ENCODE results near the gene HTRA2.

Gene HTRA2

DNA sequence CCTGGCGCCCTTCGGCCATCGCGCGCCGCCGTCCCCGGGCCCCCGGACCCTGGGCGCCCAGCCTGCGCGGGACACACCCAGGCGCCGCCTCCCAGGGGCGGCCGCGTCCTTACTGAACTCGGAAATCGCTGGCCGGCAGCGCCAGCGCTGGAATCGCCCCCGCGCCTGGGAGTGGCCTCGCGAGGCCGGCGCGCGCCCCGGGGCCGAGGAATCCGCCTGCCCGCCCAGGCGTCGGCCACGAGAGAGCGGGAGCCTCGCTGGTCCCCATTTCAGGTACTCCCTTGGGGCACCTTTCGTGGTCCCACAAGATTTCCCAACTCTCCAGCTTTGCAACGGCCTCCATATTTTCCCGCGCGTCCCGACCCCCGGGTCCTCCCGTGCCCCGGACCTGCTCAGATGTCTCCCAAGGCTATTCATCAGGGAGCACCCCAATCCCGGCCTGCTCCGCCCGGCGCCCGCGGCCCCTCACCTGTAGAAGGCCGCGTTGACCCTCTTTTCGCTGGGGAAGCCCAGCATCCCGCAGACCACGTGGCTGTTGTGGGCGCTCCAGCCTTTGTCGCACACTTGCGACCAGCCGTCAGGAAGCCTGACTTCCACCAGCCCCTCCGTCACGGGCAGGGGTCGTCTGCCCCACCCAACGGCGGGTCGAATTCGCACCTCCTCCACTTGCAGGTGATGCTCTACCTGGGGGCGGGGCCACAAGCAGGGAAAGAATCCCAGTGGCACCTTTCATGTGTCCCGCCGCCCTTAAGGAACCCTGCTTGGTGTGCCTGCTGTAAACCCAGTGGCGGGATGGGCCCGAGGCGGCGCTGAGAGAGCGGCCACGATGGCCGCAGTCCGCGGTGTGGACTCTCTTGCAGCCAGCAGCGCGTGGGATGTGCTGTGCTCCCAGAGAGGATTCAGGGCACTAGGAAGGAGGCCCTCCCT, 19.4 kb downstream of the HTRA2 start:
- Histone ChIP-seq H3K4me3 (ENCODE audit: low read depth, low read length) (peak overlapping the region; percentile 80), H3K27ac (peak overlapping the region; percentile 98), H3K36me3 (peaks cover 10% of the 10 kb centered on the region), H3K27me3 (ENCODE audit: insufficient read depth, low read depth, severe bottlenecking) (no peaks in the 10 kb centered on the region), H3K9me3 (ENCODE audit: severe bottlenecking) (no peaks in the 10 kb centered on the region)
- TF ChIP-seq, protein P1, sequence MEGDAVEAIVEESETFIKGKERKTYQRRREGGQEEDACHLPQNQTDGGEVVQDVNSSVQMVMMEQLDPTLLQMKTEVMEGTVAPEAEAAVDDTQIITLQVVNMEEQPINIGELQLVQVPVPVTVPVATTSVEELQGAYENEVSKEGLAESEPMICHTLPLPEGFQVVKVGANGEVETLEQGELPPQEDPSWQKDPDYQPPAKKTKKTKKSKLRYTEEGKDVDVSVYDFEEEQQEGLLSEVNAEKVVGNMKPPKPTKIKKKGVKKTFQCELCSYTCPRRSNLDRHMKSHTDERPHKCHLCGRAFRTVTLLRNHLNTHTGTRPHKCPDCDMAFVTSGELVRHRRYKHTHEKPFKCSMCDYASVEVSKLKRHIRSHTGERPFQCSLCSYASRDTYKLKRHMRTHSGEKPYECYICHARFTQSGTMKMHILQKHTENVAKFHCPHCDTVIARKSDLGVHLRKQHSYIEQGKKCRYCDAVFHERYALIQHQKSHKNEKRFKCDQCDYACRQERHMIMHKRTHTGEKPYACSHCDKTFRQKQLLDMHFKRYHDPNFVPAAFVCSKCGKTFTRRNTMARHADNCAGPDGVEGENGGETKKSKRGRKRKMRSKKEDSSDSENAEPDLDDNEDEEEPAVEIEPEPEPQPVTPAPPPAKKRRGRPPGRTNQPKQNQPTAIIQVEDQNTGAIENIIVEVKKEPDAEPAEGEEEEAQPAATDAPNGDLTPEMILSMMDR (IDR thresholded peaks at IDR 0.05; ENCODE audit: low read depth, low read length): no peak
- peak; percentile 86 for DNase-seq

DNA sequence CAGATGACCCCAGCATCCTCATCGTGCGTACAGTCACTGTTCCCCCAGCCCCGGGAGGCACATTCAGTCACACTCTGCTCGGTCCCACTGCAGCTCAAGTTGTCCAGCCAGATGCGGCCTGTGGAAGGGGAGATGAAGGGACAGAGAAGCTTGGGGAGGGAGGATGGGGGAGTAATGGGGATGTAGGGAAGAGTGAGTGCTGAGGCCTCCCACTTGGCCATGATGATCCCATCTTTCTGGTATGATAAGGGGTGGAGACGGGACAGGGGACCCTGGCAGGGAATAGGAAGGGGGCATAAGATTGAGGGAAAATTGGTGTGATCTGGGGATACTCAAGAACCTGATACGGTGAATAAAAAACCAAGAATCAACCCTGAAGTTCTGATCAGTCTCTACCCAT, 20.5 kb downstream of the HTRA2 start:
- no peaks in the 10 kb centered on the region for H3K27me3 ChIP-seq (ENCODE audit: insufficient read depth, low read depth, severe bottlenecking)
- H3K4me3 ChIP-seq (ENCODE audit: low read depth, low read length): peak overlapping the region; percentile 80
- peak overlapping the region; percentile 98 for H3K27ac ChIP-seq

DNA sequence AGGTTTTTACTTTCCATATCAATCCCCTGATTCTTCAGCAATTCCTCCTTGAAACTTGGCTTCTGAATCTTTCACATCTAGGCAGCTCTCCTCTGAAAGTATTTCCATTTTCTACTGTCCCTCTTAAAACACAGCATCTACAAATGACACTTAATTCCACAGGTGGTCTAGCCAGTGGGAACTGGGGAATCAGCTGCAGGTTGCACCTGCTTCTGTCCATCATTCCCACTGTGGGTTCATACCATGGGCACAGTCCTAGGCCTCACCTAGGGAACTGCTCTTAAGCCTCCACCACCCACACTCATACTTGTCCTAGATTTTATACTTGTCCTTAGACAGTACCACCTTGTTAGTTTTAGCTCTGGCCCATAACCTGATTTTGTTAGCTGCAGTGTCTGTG, 21.8 kb downstream of the HTRA2 start:
- no peak overlapping the region for H3K4me3 ChIP-seq (ENCODE audit: low read depth, low read length)
- H3K27me3 ChIP-seq (ENCODE audit: insufficient read depth, low read depth, severe bottlenecking): no peaks in the 10 kb centered on the region
- no peak overlapping the region for H3K27ac ChIP-seq
- peaks cover 14% of the 10 kb centered on the region for H3K36me3 ChIP-seq
- TF ChIP-seq, protein P1 (IDR thresholded peaks at IDR 0.05; ENCODE audit: low read depth, low read length): no peak
- no peak for DNase-seq
- no peaks in the 10 kb centered on the region for H3K9me3 ChIP-seq (ENCODE audit: severe bottlenecking)

More for the DNA sequence above, 20.5 kb downstream of the HTRA2 start:
- H3K9me3 ChIP-seq (ENCODE audit: severe bottlenecking): no peaks in the 10 kb centered on the region
- peaks cover 10% of the 10 kb centered on the region for H3K36me3 ChIP-seq
- TF ChIP-seq, protein P1 (IDR thresholded peaks at IDR 0.05; ENCODE audit: low read depth, low read length): no peak
- no peak for DNase-seq

DNA sequence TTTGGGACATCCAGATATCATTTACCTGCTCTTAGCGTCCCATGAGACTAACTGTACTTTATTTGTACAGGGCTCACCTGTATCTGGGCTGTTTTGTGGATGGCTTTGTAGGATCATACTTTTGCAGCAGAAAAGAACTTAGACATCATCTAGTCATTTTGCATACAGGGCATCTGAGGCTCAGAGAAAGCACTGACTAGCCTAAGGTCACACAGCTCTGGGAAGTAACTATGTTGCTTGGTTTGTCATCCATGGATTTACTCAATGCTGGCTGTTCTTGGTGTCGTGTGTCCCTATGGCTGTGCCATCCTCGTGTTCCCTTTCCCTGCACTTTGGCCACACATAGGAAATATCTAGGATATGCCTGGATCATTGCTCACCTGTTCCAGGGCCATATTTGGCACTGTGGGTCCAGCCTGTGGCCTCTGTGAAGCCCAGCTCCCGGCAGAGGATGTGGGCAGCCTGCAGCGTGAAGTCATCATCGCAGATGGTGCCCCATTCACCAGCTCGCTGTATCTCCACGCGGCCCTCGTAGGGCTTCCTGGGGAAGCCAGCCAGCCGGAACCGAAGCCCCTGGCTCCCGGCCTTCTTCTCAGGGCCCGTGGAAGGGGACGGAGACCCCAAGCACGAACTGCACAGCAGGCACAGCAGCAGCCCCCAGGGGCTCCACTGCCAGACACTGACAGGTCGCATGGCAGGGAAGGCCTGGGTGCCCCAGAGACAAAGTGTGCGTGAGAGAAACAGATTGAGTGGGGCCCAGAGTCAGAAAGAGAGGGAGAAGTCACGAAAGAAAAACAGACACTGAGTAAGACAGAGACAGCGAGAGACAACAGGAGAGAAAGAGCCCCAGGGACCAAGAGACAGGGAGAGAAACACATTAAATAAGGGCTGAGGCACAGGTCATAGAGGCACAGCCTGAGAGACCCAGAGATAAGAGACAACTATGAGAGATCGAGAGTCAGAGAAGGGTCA, 22.5 kb downstream of the HTRA2 start:
- no peak for DNase-seq
- H3K9me3 ChIP-seq (ENCODE audit: severe bottlenecking): no peaks in the 10 kb centered on the region
- no peaks in the 10 kb centered on the region for H3K27me3 ChIP-seq (ENCODE audit: insufficient read depth, low read depth, severe bottlenecking)
- H3K36me3 ChIP-seq: peaks cover 15% of the 10 kb centered on the region
- H3K27ac ChIP-seq: no peak overlapping the region
- H3K4me3 ChIP-seq (ENCODE audit: low read depth, low read length): no peak overlapping the region
- TF ChIP-seq, protein P1 (IDR thresholded peaks at IDR 0.05; ENCODE audit: low read depth, low read length): no peak

DNA sequence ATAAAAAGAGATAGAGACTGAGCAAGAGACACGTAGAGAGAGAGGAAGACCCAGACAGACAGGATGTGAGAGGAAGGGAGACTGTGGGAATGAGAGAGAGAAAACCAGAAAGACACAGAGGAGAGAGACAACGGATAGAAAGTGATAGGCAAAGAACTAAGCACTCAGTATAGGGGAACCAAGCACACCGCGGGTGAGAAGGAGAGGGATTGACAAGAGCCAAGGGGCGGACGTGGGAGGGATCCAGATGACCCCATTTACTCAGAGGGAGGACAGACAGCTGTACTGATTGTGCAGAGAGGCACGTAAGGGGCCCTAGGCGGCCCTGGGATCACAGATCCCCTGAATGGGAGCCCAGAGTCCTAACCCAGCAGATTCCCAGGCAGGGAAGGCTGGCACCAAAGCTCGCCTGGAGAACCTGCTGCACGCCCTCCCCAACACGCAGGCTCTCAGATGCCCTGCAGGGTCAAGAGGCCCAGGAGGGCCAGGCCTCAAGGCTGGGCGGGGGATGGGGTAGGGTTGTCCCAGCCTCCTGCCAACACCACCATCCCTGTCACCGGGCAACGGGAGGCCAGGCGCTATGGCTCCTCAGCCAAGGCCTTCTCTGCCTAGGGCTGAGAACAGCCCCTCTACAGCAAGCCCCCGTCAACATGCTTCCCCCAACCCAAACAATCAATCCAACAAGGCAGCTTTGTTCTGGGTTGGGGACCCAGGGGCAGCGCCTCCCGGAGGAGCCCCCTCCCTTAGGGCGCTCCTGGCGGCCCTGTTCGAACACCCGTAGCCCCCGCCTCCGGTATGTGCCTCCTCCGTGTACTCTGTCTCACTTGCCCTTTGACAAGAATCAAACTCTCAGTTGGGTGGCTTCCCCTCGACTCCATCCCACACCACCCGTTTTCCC, 23.4 kb downstream of the HTRA2 start:
- H3K27ac ChIP-seq: peak overlapping the region; percentile 11; the same call in 1 of the 2 replicates
- peak; percentile 51 for DNase-seq
- H3K27me3 ChIP-seq (ENCODE audit: insufficient read depth, low read depth, severe bottlenecking): no peaks in the 10 kb centered on the region

More for the DNA sequence above, 23.4 kb downstream of the HTRA2 start:
- Histone ChIP-seq H3K9me3 (ENCODE audit: severe bottlenecking) (no peaks in the 10 kb centered on the region), H3K4me3 (ENCODE audit: low read depth, low read length) (peak overlapping the region; percentile 85), H3K36me3 (peaks cover 15% of the 10 kb centered on the region)
- TF ChIP-seq, protein P1 (IDR thresholded peaks at IDR 0.05; ENCODE audit: low read depth, low read length): no peak
